Measurements from ENCODE around the gene RELL1.
A peak's percentile ranks its signal among the peaks of the same experiment; 100 is the strongest.

The RELL1 gene

DNA sequence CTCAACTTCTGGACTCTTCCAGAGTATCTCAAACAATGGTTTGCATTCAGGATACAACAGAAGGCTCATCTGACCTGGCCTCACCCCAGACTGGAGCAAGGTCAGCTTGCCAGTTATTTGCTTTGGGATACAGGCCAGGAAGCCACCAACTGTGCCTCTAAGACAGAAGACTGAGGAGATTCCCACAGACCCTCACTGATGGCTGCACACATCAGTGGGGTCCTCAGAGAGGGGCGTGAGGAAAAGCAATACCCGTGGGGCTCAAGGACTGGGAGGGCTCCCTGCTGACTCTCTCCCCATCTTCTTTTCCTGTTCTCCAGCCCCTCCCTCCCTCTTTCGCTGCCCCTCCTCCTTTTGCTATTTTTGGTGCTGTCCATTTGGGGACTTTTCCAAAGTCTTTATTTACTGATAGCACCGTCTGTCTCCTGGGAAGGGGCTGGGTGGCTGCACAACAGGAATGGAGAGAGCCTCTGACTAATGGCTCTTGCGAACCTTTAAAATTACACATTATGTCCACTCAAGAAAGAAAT lies 23.2 kb downstream of the RELL1 start:
- Histone ChIP-seq H3K9ac (ENCODE audit: low read length) (no peak overlapping the region), H2BK120ac (ENCODE audit: low read depth, low read length) (no peak overlapping the region), H3K4ac (ENCODE audit: low read depth in 1 of 2, low read length in 2 of 2) (no peak overlapping the region), H3K27ac (ENCODE audit: low read length, poor library complexity, severe bottlenecking) (peak overlapping the region; percentile 74), H3K14ac (ENCODE audit: low read length in 2 of 2) (no peak overlapping the region), H3K23ac (ENCODE audit: low read length in 2 of 2) (no peak overlapping the region), H3K79me1 (replicated peaks; ENCODE audit: low read length, poor library complexity, severe bottlenecking) (peaks cover 30% of the 10 kb centered on the region), H3K4me3 (ENCODE audit: insufficient read depth in 1 of 2, low read depth in 1 of 2, low read length in 2 of 2) (peak overlapping the region in 1 of 2 experiments; percentile 32), H3K9me3 (ENCODE audit: control insufficient read depth, low read length) (no peaks in the 10 kb centered on the region), H2BK5ac (ENCODE audit: low read depth, low read length, poor library complexity, severe bottlenecking) (peak overlapping the region; percentile 10), H3K4me1 (ENCODE audit: control insufficient read depth, insufficient read depth, low read depth, low read length) (peaks cover 30% of the 10 kb centered on the region), H2AK5ac (ENCODE audit: low read length, severe bottlenecking) (peak overlapping the region; percentile 92), H4K91ac (ENCODE audit: low read length) (no peak overlapping the region), H3K27me3 (ENCODE audit: control insufficient read depth in 1 of 2, insufficient read depth in 1 of 2, low read length in 2 of 2) (no peaks in the 10 kb centered on the region), H4K8ac (ENCODE audit: low read length) (no peak overlapping the region), H2BK12ac (ENCODE audit: low read length in 2 of 2) (no peak overlapping the region), H2BK15ac (ENCODE audit: low read depth, poor library complexity, severe bottlenecking) (no peak overlapping the region), H3K4me2 (ENCODE audit: low read length, poor library complexity, severe bottlenecking) (peak overlapping the region; percentile 44), H3K36me3 (ENCODE audit: control insufficient read depth in 1 of 2, insufficient read depth in 2 of 2, low read depth in 1 of 2, low read length in 2 of 2) (no peaks in the 10 kb centered on the region), H3K18ac (ENCODE audit: low read depth in 1 of 2, low read length in 2 of 2) (peak overlapping the region; percentile 54 to 61), H2AFZ (ENCODE audit: low read depth, low read length) (no peak overlapping the region)
- WGBS = 67% methylated on average over 3 of the region's 5 CpGs
- DNase-seq = peak; percentile 63

DNA sequence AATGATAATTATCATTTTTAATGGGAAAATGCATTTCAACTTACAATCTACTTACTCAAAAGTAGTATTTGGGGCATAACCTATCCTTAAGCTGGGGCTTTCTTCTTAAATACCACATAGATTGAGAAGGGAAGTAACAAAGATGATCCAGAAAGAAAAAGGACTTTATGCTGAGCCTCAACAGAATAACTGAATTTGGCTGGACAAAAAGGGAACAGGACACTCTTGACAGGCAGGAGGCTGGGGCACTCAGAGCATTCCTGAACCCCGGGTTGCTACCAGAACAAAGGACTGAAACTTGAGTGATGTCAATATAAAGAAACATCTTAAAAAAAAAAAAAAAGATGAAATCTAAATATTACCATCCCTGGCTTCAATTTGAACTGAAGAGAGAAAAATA lies 23.9 kb downstream of the RELL1 start:
- H3K27ac ChIP-seq (ENCODE audit: low read length, poor library complexity, severe bottlenecking) = peak overlapping the region; percentile 9
- H3K27me3 ChIP-seq (ENCODE audit: control insufficient read depth in 1 of 2, insufficient read depth in 1 of 2, low read length in 2 of 2) = no peaks in the 10 kb centered on the region
- no peak overlapping the region for H2BK15ac ChIP-seq (ENCODE audit: low read depth, poor library complexity, severe bottlenecking)
- H3K9ac ChIP-seq (ENCODE audit: low read length) = no peak overlapping the region
- H3K14ac ChIP-seq (ENCODE audit: low read length in 2 of 2) = no peak overlapping the region
- no peak overlapping the region for H2AK5ac ChIP-seq (ENCODE audit: low read length, severe bottlenecking)
- no peak overlapping the region for H3K4me3 ChIP-seq (ENCODE audit: insufficient read depth in 1 of 2, low read depth in 1 of 2, low read length in 2 of 2)
- H4K8ac ChIP-seq (ENCODE audit: low read length) = no peak overlapping the region
- no peak overlapping the region for H4K91ac ChIP-seq (ENCODE audit: low read length)
- no CpG with 5 or more reads among the region's 1 CpG for WGBS
- no peak overlapping the region for H2BK120ac ChIP-seq (ENCODE audit: low read depth, low read length)
- H3K36me3 ChIP-seq (ENCODE audit: control insufficient read depth in 1 of 2, insufficient read depth in 2 of 2, low read depth in 1 of 2, low read length in 2 of 2) = no peaks in the 10 kb centered on the region
- no peak overlapping the region for H2BK5ac ChIP-seq (ENCODE audit: low read depth, low read length, poor library complexity, severe bottlenecking)
- H3K79me1 ChIP-seq (replicated peaks; ENCODE audit: low read length, poor library complexity, severe bottlenecking) = peaks cover 35% of the 10 kb centered on the region
- H3K4me1 ChIP-seq (ENCODE audit: control insufficient read depth, insufficient read depth, low read depth, low read length) = peaks cover 29% of the 10 kb centered on the region
- H3K18ac ChIP-seq (ENCODE audit: low read depth in 1 of 2, low read length in 2 of 2) = no peak overlapping the region
- no peak for DNase-seq
- peaks cover under 1% of the 10 kb centered on the region for H3K9me3 ChIP-seq (ENCODE audit: control insufficient read depth, low read length)
- no peak overlapping the region for H3K4me2 ChIP-seq (ENCODE audit: low read length, poor library complexity, severe bottlenecking)
- H2BK12ac ChIP-seq (ENCODE audit: low read length in 2 of 2) = no peak overlapping the region
- no peak overlapping the region for H3K4ac ChIP-seq (ENCODE audit: low read depth in 1 of 2, low read length in 2 of 2)
- no peak overlapping the region for H3K23ac ChIP-seq (ENCODE audit: low read length in 2 of 2)
- no peak overlapping the region for H2AFZ ChIP-seq (ENCODE audit: low read depth, low read length)

DNA sequence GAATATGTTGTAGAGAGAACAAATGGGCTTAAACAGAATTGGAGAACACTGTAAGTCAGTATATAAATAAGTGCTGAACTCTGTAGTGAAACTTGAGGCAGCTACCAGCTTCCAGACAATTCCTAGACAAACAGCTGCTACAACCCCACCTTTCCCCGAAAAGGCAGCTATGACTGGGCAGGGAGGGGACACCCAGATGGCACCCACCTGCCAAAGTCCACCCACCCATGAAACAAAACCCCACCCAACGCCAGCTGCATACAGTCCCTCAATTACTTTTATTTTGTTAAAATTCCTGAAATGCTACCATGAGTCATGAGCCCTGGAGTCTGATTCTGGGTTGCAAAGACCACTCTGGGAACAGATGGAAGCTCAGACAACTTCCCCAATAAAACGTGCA lies 24.4 kb downstream of the RELL1 start:
- Histone ChIP-seq H2BK15ac (ENCODE audit: low read depth, poor library complexity, severe bottlenecking) (no peak overlapping the region), H3K4me3 (ENCODE audit: insufficient read depth in 1 of 2, low read depth in 1 of 2, low read length in 2 of 2) (no peak overlapping the region), H3K79me1 (replicated peaks; ENCODE audit: low read length, poor library complexity, severe bottlenecking) (peaks cover 37% of the 10 kb centered on the region), H3K18ac (ENCODE audit: low read depth in 1 of 2, low read length in 2 of 2) (no peak overlapping the region), H3K9me3 (ENCODE audit: control insufficient read depth, low read length) (peaks cover 5% of the 10 kb centered on the region), H3K27ac (ENCODE audit: low read length, poor library complexity, severe bottlenecking) (peak overlapping the region; percentile 61), H2AK5ac (ENCODE audit: low read length, severe bottlenecking) (no peak overlapping the region), H3K4me2 (ENCODE audit: low read length, poor library complexity, severe bottlenecking) (peak overlapping the region; percentile 41), H3K23ac (ENCODE audit: low read length in 2 of 2) (no peak overlapping the region), H3K9ac (ENCODE audit: low read length) (no peak overlapping the region), H2BK12ac (ENCODE audit: low read length in 2 of 2) (no peak overlapping the region), H3K4me1 (ENCODE audit: control insufficient read depth, insufficient read depth, low read depth, low read length) (peaks cover 28% of the 10 kb centered on the region), H2BK5ac (ENCODE audit: low read depth, low read length, poor library complexity, severe bottlenecking) (no peak overlapping the region), H4K8ac (ENCODE audit: low read length) (no peak overlapping the region), H3K14ac (ENCODE audit: low read length in 2 of 2) (no peak overlapping the region), H2BK120ac (ENCODE audit: low read depth, low read length) (no peak overlapping the region), H3K27me3 (ENCODE audit: control insufficient read depth in 1 of 2, insufficient read depth in 1 of 2, low read length in 2 of 2) (no peaks in the 10 kb centered on the region), H3K36me3 (ENCODE audit: control insufficient read depth in 1 of 2, insufficient read depth in 2 of 2, low read depth in 1 of 2, low read length in 2 of 2) (no peaks in the 10 kb centered on the region), H3K4ac (ENCODE audit: low read depth in 1 of 2, low read length in 2 of 2) (no peak overlapping the region), H2AFZ (ENCODE audit: low read depth, low read length) (no peak overlapping the region), H4K91ac (ENCODE audit: low read length) (no peak overlapping the region)
- DNase-seq = peak; percentile 46
- WGBS = 53% methylated on average over 2 of the region's 3 CpGs

DNA sequence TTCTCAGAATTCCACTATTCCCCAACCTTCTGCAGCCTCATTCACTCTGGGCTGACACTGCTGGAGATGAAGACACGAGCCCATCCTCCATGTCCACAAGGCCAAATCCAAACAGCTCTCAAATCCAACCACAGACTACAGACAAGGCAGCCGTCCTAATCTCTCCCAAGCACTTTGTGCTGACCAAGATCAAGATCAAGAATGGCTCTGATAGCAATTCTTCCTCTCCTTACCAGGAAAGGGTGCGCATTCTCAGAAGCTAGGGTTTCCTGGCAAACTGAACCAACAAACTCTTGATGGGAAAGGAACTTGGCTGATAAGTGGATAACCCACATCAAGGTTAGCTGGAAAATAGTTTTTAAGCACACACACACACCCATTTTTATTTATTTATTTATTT lies 26.5 kb downstream of the RELL1 start:
- WGBS = 82% methylated on average over 2 of the region's 3 CpGs
- no peaks in the 10 kb centered on the region for H3K36me3 ChIP-seq (ENCODE audit: control insufficient read depth in 1 of 2, insufficient read depth in 2 of 2, low read depth in 1 of 2, low read length in 2 of 2)
- no peak overlapping the region for H3K4ac ChIP-seq (ENCODE audit: low read depth in 1 of 2, low read length in 2 of 2)
- no peak overlapping the region for H4K8ac ChIP-seq (ENCODE audit: low read length)
- no peak overlapping the region for H2AFZ ChIP-seq (ENCODE audit: low read depth, low read length)
- no peak overlapping the region for H3K4me3 ChIP-seq (ENCODE audit: insufficient read depth in 1 of 2, low read depth in 1 of 2, low read length in 2 of 2)
- no peak overlapping the region for H2BK120ac ChIP-seq (ENCODE audit: low read depth, low read length)
- H3K9ac ChIP-seq (ENCODE audit: low read length) = no peak overlapping the region
- H3K18ac ChIP-seq (ENCODE audit: low read depth in 1 of 2, low read length in 2 of 2) = peak overlapping the region in 1 of 2 experiments; percentile 26
- no peaks in the 10 kb centered on the region for H3K27me3 ChIP-seq (ENCODE audit: control insufficient read depth in 1 of 2, insufficient read depth in 1 of 2, low read length in 2 of 2)
- H2BK12ac ChIP-seq (ENCODE audit: low read length in 2 of 2) = no peak overlapping the region
- H3K27ac ChIP-seq (ENCODE audit: low read length, poor library complexity, severe bottlenecking) = no peak overlapping the region
- DNase-seq = no peak
- no peak overlapping the region for H2BK5ac ChIP-seq (ENCODE audit: low read depth, low read length, poor library complexity, severe bottlenecking)
- no peak overlapping the region for H3K23ac ChIP-seq (ENCODE audit: low read length in 2 of 2)
- no peak overlapping the region for H2AK5ac ChIP-seq (ENCODE audit: low read length, severe bottlenecking)
- no peak overlapping the region for H2BK15ac ChIP-seq (ENCODE audit: low read depth, poor library complexity, severe bottlenecking)
- H4K91ac ChIP-seq (ENCODE audit: low read length) = no peak overlapping the region
- peaks cover 14% of the 10 kb centered on the region for H3K4me1 ChIP-seq (ENCODE audit: control insufficient read depth, insufficient read depth, low read depth, low read length)
- H3K14ac ChIP-seq (ENCODE audit: low read length in 2 of 2) = no peak overlapping the region
- H3K4me2 ChIP-seq (ENCODE audit: low read length, poor library complexity, severe bottlenecking) = no peak overlapping the region
- peaks cover 41% of the 10 kb centered on the region for H3K79me1 ChIP-seq (replicated peaks; ENCODE audit: low read length, poor library complexity, severe bottlenecking)
- peaks cover 15% of the 10 kb centered on the region for H3K9me3 ChIP-seq (ENCODE audit: control insufficient read depth, low read length)
